ENCODE data around the gene SLC26A2. TPM values are rescaled to one million over a fixed set of nuclear protein-coding genes. Genes with fewer than 3 reads are reported as not detected.

Gene SLC26A2
- total and polyA plus RNA-seq, 2 of the 8 experiments (the other 6 are each of a cell fraction or from before 2014, with no cell fraction given), result 3.7 to 11.4 TPM

GRCh38 chr5:149995385-149996204, 35.0 kb downstream of the SLC26A2 start:
- H2BK20ac ChIP-seq (ENCODE audit: low read length), result no peak overlapping the region
- no peak overlapping the region for H3K4ac ChIP-seq (replicated peaks; ENCODE audit: insufficient read length, low read depth, low read length)
- H3K4me1 ChIP-seq (replicated peaks in 1 of 4; ENCODE audit: control insufficient read depth in 3 of 4, insufficient read depth in 4 of 4, low read length in 3 of 4), result peaks cover 0 to 4% (median 2%) of the 10 kb centered on the region in 4 experiments; a peak in 3 of 7 replicates
- H3K18ac ChIP-seq (ENCODE audit: extremely low read depth, low read length), result no peak overlapping the region
- no peak overlapping the region for H3K4me3 ChIP-seq (ENCODE audit: extremely low read depth in 1 of 4, insufficient read depth in 2 of 4, low read depth in 3 of 4, low read length in 4 of 4)
- H2BK120ac ChIP-seq (replicated peaks; ENCODE audit: low read depth, low read length), result no peak overlapping the region
- no peak overlapping the region for H2AK5ac ChIP-seq (ENCODE audit: low read depth, low read length)
- H2BK5ac ChIP-seq (ENCODE audit: low read depth, low read length), result no peak overlapping the region
- no peak overlapping the region for H3K14ac ChIP-seq (ENCODE audit: insufficient read length)
- FAIRE-seq, result no peak
- H2BK12ac ChIP-seq (ENCODE audit: low read depth, low read length), result no peak overlapping the region
- no peak overlapping the region for H4K91ac ChIP-seq (replicated peaks; ENCODE audit: insufficient read length, low read length)
- ChIA-PET CTCF (ENCODE audit: partially characterized antibody) (interaction anchor here (0.9 to 6.1 kb wide), 5 partner anchors 11 to 161 kb away, joined by 3 to 172 read pairs (median 7); no protein-coding TSS in a partner anchor), POLR2A (ENCODE audit: partially characterized antibody) (no interaction called here)
- no peak overlapping the region for H4K5ac ChIP-seq (ENCODE audit: insufficient read length, low read depth, low read length)
- H3K4me2 ChIP-seq (ENCODE audit: insufficient read depth in 1 of 2, low read depth in 2 of 2, low read length in 2 of 2), result no peak overlapping the region
- H2BK15ac ChIP-seq (ENCODE audit: low read length), result no peak overlapping the region
- WGBS, 2 experiments (ENCODE audit: extremely low coverage in 1 of 2, insufficient coverage in 1 of 2, insufficient read length in 1 of 2, insufficient replicate concordance in 2 of 2, low coverage in 1 of 2, low lambda C conversion rate in 2 of 2, missing lambda C conversion rate in 1 of 2), result 87% methylated on average over 14 of the region's 14 CpGs; no CpG with 5 or more reads in 1 of the 2 experiments
- no peak overlapping the region for H3K56ac ChIP-seq (replicated peaks; ENCODE audit: insufficient read length, low read depth, low read length)
- H3K27ac ChIP-seq (ENCODE audit: low read depth, low read length), result no peak overlapping the region
- peaks cover 4% of the 10 kb centered on the region for H3K23me2 ChIP-seq (ENCODE audit: low read depth, low read length)
- no peak overlapping the region for H2AFZ ChIP-seq (ENCODE audit: low read length)
- DNase-seq (ENCODE audit: low read depth in 1 of 2, low spot score in 2 of 2), result no peak
- H3K9ac ChIP-seq (replicated peaks in 1 of 4; ENCODE audit: extremely low read depth in 1 of 4, low read depth in 3 of 4, low read length in 3 of 4), result no peak overlapping the region
- H3K79me1 ChIP-seq (ENCODE audit: low read depth, low read length), result no peaks in the 10 kb centered on the region
- no peaks in the 10 kb centered on the region for H3K27me3 ChIP-seq (replicated peaks in 1 of 4; ENCODE audit: control insufficient read depth in 3 of 4, extremely low read depth in 1 of 4, insufficient read depth in 3 of 4, low read length in 3 of 4)
- H3K9me3 ChIP-seq (ENCODE audit: insufficient read depth in 2 of 2, low read depth in 1 of 2, low read length in 1 of 2), result no peaks in the 10 kb centered on the region
- H3K36me3 ChIP-seq (ENCODE audit: control insufficient read depth in 2 of 4, insufficient read depth in 4 of 4, low read length in 3 of 4), result no peaks in the 10 kb centered on the region; a peak in 1 of 8 replicates
- no peak overlapping the region for H4K8ac ChIP-seq (ENCODE audit: extremely low read depth, insufficient read depth, low read length)
- no peaks in the 10 kb centered on the region for H3K79me2 ChIP-seq (ENCODE audit: control insufficient read depth in 1 of 2, insufficient read depth in 2 of 2, low read length in 2 of 2)
- H4K20me1 ChIP-seq (replicated peaks in 1 of 2; ENCODE audit: control insufficient read depth in 1 of 2, insufficient read depth in 2 of 2, low read length in 2 of 2), result no peaks in the 10 kb centered on the region
- no peak overlapping the region for H3K23ac ChIP-seq (ENCODE audit: insufficient read length)
- TF ChIP-seq CHD2 (IDR thresholded peaks at IDR 0.05; ENCODE audit: low read length) (no peak), TAF1 (IDR thresholded peaks at IDR 0.05; ENCODE audit: low read depth, low read length) (no peak), USF2 (IDR thresholded peaks at IDR 0.05; ENCODE audit: low read length) (no peak), ASH2L (IDR thresholded peaks at IDR 0.05; ENCODE audit: low read length) (no peak), RNF2 (IDR thresholded peaks at IDR 0.05; ENCODE audit: borderline replicate concordance, low read depth, low read length, missing control alignments, poor library complexity, severe bottlenecking) (no peak), NRF1 (IDR thresholded peaks at IDR 0.05; ENCODE audit: low read depth, low read length) (no peak), RFX5 (IDR thresholded peaks at IDR 0.05; ENCODE audit: borderline replicate concordance, low read depth, low read length) (no peak), FOSL1 (IDR thresholded peaks at IDR 0.05; ENCODE audit: insufficient read depth, low read depth, low read length) (no peak), HDAC2 (IDR thresholded peaks at IDR 0.05; ENCODE audit: borderline replicate concordance in 1 of 2, low read depth in 2 of 2, low read length in 2 of 2) (no peak), TBP (IDR thresholded peaks at IDR 0.05; ENCODE audit: low read depth, low read length) (no peak), JUN (IDR thresholded peaks at IDR 0.05; ENCODE audit: low read depth, low read length) (no peak)
